GM23338 (cell line): Measurements from ENCODE around the gene HUS1. TPM values are rescaled to one million over a fixed set of nuclear protein-coding genes. Genes with fewer than 3 reads are reported as not detected.
A peak's percentile ranks its signal among the peaks of the same experiment; 100 is the strongest.

Experiments
- ATAC-seq: fragments of 200-7000 bp; cut with Tn5 transposase; 3 replicates; pipeline ENCODE4 v1.9.1; 2020
- DNase-seq: peaks from one replicate; pipeline ENCODE4 v3.0.0-alpha.2; 2015; ENCODE audit warnings: low spot score
- H2AFZ ChIP-seq: fragments of 200-600 bp; sonication (generic); 2 replicates; pipeline ENCODE4 v1.8.0; 2016; ENCODE audit warnings: antibody characterized with exemption, mild to moderate bottlenecking, moderate library complexity
- H3F3A ChIP-seq: fragments of 200-600 bp; sonication (generic); replicated peaks from 2 replicates; pipeline ENCODE4 v1.8.0; 2017; ENCODE audit warnings: antibody characterized with exemption, mixed run types, low read depth
- H3K27ac ChIP-seq: fragments of 200-600 bp; sonication (generic); 2 replicates; pipeline ENCODE4 v1.6.1; 2016; ENCODE audit warnings: low read depth
- H3K27me3 ChIP-seq: fragments of 200-600 bp; sonication (generic); 2 replicates; pipeline ENCODE4 v1.8.0; 2016; ENCODE audit warnings: mild to moderate bottlenecking, mixed run types, moderate library complexity; ENCODE audit not compliant: insufficient read depth
- H3K36me3 ChIP-seq: fragments of 200-600 bp; sonication (generic); 2 replicates; pipeline ENCODE4 v1.8.0; 2016; ENCODE audit warnings: mild to moderate bottlenecking; ENCODE audit not compliant: insufficient read depth
- H3K4me1 ChIP-seq: fragments of 200-600 bp; sonication (generic); 2 replicates; pipeline ENCODE4 v1.8.0; 2016; ENCODE audit warnings: mild to moderate bottlenecking, moderate library complexity; ENCODE audit not compliant: insufficient read depth
- H3K4me2 ChIP-seq: fragments of 200-600 bp; sonication (generic); 2 replicates; pipeline ENCODE4 v1.7.1; 2017; ENCODE audit warnings: mixed run types
- H3K4me3 ChIP-seq: fragments of 200-600 bp; sonication (generic); 2 replicates; pipeline ENCODE4 v1.6.1; 2016; ENCODE audit warnings: mixed run types
- H3K79me2 ChIP-seq: fragments of 200-600 bp; sonication (generic); replicated peaks from 2 replicates; pipeline ENCODE4 v1.8.0; 2017; ENCODE audit warnings: mild to moderate bottlenecking; ENCODE audit not compliant: insufficient read depth
- H3K9me2 ChIP-seq: fragments of 200-600 bp; sonication (generic); 2 replicates; pipeline ENCODE4 v1.8.0; 2017; ENCODE audit not compliant: insufficient read depth
- H4K20me1 ChIP-seq: fragments of 200-600 bp; sonication (generic); replicated peaks from 2 replicates; pipeline ENCODE4 v1.8.0; 2017; ENCODE audit warnings: mild to moderate bottlenecking; ENCODE audit not compliant: insufficient read depth
- H3K27ac Mint-ChIP-seq: 2 replicates; pipeline ENCODE4 v1.8.0; 2020; ENCODE audit warnings: inconsistent platforms, mild to moderate bottlenecking, moderate library complexity, mixed read lengths
- H3K27me3 Mint-ChIP-seq: 3 replicates; pipeline ENCODE4 v1.8.0; 2022; ENCODE audit warnings: low read depth, mild to moderate bottlenecking, moderate library complexity, mixed read lengths, inconsistent platforms; ENCODE audit not compliant: insufficient read depth, poor library complexity
- H3K36me3 Mint-ChIP-seq: 3 replicates; pipeline ENCODE4 v1.8.0; 2021; ENCODE audit warnings: low read depth, mild to moderate bottlenecking, inconsistent platforms, moderate library complexity, mixed read lengths
- H3K4me1 Mint-ChIP-seq: 3 replicates; pipeline ENCODE4 v1.8.0; 2020; ENCODE audit warnings: mild to moderate bottlenecking, inconsistent platforms, mixed read lengths
- H3K4me3 Mint-ChIP-seq: 3 replicates; pipeline ENCODE4 v1.8.0; 2021; ENCODE audit warnings: moderate library complexity, mild to moderate bottlenecking, inconsistent platforms, mixed read lengths
- H3K9me3 Mint-ChIP-seq: 3 replicates; pipeline ENCODE4 v1.8.0; 2020; ENCODE audit warnings: moderate library complexity, mild to moderate bottlenecking, inconsistent platforms, mixed read lengths
- CREB1 ChIP-seq: fragments of 250-450 bp; sonication (Bioruptor Pico); IDR thresholded peaks from 2 replicates; pipeline ENCODE4 v1.5.0; 2020; ENCODE audit warnings: low read depth, mild to moderate bottlenecking, moderate library complexity
- CTCF ChIP-seq, 2 experiments: fragments of 200-600 bp in 1 of 2; sonication (generic) in 1 of 2; conservative IDR thresholded peaks; 2 replicates each; pipeline versions ENCODE4 v1.5.1 to v1.6.1; 2016 to 2017; ENCODE audit warnings: antibody characterized with exemption in 2 of 2, low read depth in 2 of 2, mild to moderate bottlenecking in 2 of 2, moderate library complexity in 1 of 2
- EZH2 ChIP-seq: fragments of 200-600 bp; sonication (generic); IDR thresholded peaks from one replicate; pipeline ENCODE4 v1.8.0; 2017; ENCODE audit warnings: antibody characterized with exemption, mild to moderate bottlenecking, low read depth; ENCODE audit not compliant: unreplicated experiment
- JUNB ChIP-seq: IDR thresholded peaks from one replicate; pipeline ENCODE4 v1.6.1; 2016; ENCODE audit warnings: antibody characterized with exemption; ENCODE audit not compliant: unreplicated experiment
- NANOG ChIP-seq: IDR thresholded peaks from 2 replicates; pipeline ENCODE4 v1.6.1; 2016; ENCODE audit warnings: antibody characterized with exemption, borderline replicate concordance
- POLR2AphosphoS5 ChIP-seq: IDR thresholded peaks from 2 replicates; pipeline ENCODE4 v1.6.1; 2016; ENCODE audit warnings: antibody characterized with exemption, low read depth
- STAT1 ChIP-seq: IDR thresholded peaks from one replicate; pipeline ENCODE4 v1.6.1; 2016; ENCODE audit warnings: antibody characterized with exemption; ENCODE audit not compliant: unreplicated experiment
- ZNF462 ChIP-seq: fragments of 250-450 bp; sonication (Bioruptor Pico); IDR thresholded peaks from 2 replicates; pipeline ENCODE4 v1.5.0; 2020; ENCODE audit warnings: mild to moderate bottlenecking, moderate library complexity
- polyA plus RNA-seq: library from polyadenylated mRNA; unstranded; fragments of >200 nt; fragmentation: Nextera tagmentation; extraction: Ambion mirVana; gene quantifications from 2 replicates; pipeline ENCODE4 v1.2.1, GENCODE V29; 2016
- total RNA-seq: library from RNA; depleted of rRNA; stranded (reverse); fragments of >200 nt; shearing (Covaris generic); gene quantifications from 2 replicates; pipeline ENCODE4 v1.2.3, GENCODE V29; 2014
- TF ChIP-seq, protein P1 (sequence below): IDR thresholded peaks from 2 replicates; pipeline ENCODE4 v1.6.1; 2016; ENCODE audit warnings: antibody characterized with exemption

HUS1 gene
- total and polyA plus RNA-seq, 2 experiments from 2014 or later, result 14.9 to 29.7 TPM

DNA sequence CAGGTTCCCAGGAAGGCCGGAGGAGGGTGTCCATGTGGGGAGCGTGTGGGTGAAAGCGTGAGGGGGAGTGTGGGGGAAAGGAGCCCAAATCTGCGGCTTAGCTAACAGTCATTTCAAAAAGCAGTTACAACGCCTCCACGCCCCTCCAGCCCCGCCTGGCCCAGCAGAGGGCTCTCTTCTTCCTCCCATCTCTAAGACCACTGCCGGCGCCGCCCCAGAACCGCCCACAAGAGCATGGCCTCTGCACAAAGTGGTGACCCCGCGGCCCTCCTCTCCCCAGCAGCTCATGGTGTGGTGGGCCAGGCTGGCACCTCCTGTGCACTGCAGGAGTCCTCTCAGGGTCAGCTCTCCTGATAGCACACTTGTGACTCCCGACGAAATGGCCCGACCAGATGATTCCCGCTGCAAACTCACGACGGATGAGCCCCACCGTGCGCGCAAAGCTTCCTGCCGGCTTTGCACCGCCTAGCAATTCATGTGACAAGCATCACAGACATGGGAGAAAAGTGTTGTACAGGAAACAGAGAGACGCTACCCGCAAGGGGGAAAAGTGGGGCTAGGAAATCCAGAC lies 12.4 kb upstream of the HUS1 start:
- Histone ChIP-seq H3K4me2 (peak overlapping the region; percentile 72), H3K4me1 (peaks cover 12% of the 10 kb centered on the region), H3K4me3 (peak overlapping the region; percentile 47), H3K27me3 (no peaks in the 10 kb centered on the region), H3K36me3 (no peaks in the 10 kb centered on the region), H3K79me2 (no peaks in the 10 kb centered on the region), H3K9me2 (peaks cover 8% of the 10 kb centered on the region; the same call in 1 of the 2 replicates), H2AFZ (peak overlapping the region; percentile 89), H4K20me1 (no peaks in the 10 kb centered on the region), H3K27ac (peak overlapping the region; percentile 76), H3F3A (no peaks in the 10 kb centered on the region)
- H3K4me1 Mint-ChIP-seq, result peaks cover 29% of the 10 kb centered on the region
- DNase-seq (peak; percentile 91), ATAC-seq (peak; percentile 99)
- TF ChIP-seq, protein P1, sequence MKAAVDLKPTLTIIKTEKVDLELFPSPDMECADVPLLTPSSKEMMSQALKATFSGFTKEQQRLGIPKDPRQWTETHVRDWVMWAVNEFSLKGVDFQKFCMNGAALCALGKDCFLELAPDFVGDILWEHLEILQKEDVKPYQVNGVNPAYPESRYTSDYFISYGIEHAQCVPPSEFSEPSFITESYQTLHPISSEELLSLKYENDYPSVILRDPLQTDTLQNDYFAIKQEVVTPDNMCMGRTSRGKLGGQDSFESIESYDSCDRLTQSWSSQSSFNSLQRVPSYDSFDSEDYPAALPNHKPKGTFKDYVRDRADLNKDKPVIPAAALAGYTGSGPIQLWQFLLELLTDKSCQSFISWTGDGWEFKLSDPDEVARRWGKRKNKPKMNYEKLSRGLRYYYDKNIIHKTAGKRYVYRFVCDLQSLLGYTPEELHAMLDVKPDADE, result no peak
- TF ChIP-seq STAT1 (no peak), JUNB (no peak), CTCF (conservative IDR thresholded peaks at IDR 0.05; ENCODE audit: low read depth in 2 of 2) (peak; percentile 54 to 81), NANOG (no peak), POLR2AphosphoS5 (peak; percentile 65), CREB1 (CRISPR knock-in tag) (no peak; the same call in 1 of the 2 replicates), ZNF462 (CRISPR knock-in tag) (0 out of 2 replicates have a peak, but pooled peaks have one; percentile 22), EZH2 (no peak)
- H3K9me3 Mint-ChIP-seq, result peaks cover 6% of the 10 kb centered on the region; the same call in 2 of the 3 replicates
- H3K27ac Mint-ChIP-seq, result peak overlapping the region; percentile 89
- H3K4me3 Mint-ChIP-seq, result peak overlapping the region; percentile 78
- H3K36me3 Mint-ChIP-seq, result no peaks in the 10 kb centered on the region
- H3K27me3 Mint-ChIP-seq, result peaks cover 2% of the 10 kb centered on the region
